WTC11 (cell line): ENCODE measurements around the gene DTNA. TPM values are rescaled to one million over a fixed set of nuclear protein-coding genes. Genes with fewer than 3 reads are reported as not detected.
"Not testable (repeated sequence)": the region's sequence is repeated elsewhere in the genome, so short reads cannot be mapped to it uniquely, and the experiment has no call there.

Experiments used
- ATAC-seq: fragments of 200-7000 bp; cut with Tn5 transposase; 2 replicates; pipeline ENCODE4 v1.10.0; 2021; ENCODE audit warnings: mild to moderate bottlenecking, moderate library complexity
- CTCF ChIA-PET: fragments of 300-600 bp; sonication (Branson Sonifier 250); formaldehyde crosslinking; loops from one replicate; lab custom pipeline; 2021; ENCODE audit warnings: antibody characterized with exemption; lab: Charles Lee
- POLR2A ChIA-PET: fragments of 350-600 bp; sonication (Branson Sonifier 250); formaldehyde crosslinking; loops from one replicate; lab custom pipeline; 2021; ENCODE audit warnings: antibody characterized with exemption; lab: Charles Lee
- DNase-seq: peaks from one replicate; pipeline ENCODE4 v3.0.0; 2021; ENCODE audit warnings: low spot score
- H3K27ac Mint-ChIP-seq: 2 replicates; pipeline ENCODE4 v1.8.0; 2021; ENCODE audit warnings: mixed read lengths
- H3K27me3 Mint-ChIP-seq: 2 replicates; pipeline ENCODE4 v1.8.0; 2021; ENCODE audit warnings: low read depth, mild to moderate bottlenecking, moderate library complexity, mixed read lengths
- H3K36me3 Mint-ChIP-seq: 2 replicates; pipeline ENCODE4 v1.8.0; 2021; ENCODE audit warnings: mixed read lengths
- H3K4me1 Mint-ChIP-seq: 2 replicates; pipeline ENCODE4 v1.8.0; 2022; ENCODE audit warnings: mixed read lengths
- H3K4me3 Mint-ChIP-seq: 2 replicates; pipeline ENCODE4 v1.8.0; 2021; ENCODE audit warnings: mild to moderate bottlenecking, moderate library complexity, mixed read lengths
- H3K9me3 Mint-ChIP-seq: 2 replicates; pipeline ENCODE4 v1.8.0; 2021; ENCODE audit warnings: mixed read lengths
- CREB1 ChIP-seq: sonication (generic); formaldehyde crosslinking; IDR thresholded peaks from 2 replicates; pipeline ENCODE4 v1.8.0; 2023; ENCODE audit warnings: mild to moderate bottlenecking, missing genetic modification reagents
- CREM ChIP-seq: sonication (generic); formaldehyde crosslinking; IDR thresholded peaks from 2 replicates; pipeline ENCODE4 v1.8.1; 2022; ENCODE audit warnings: mild to moderate bottlenecking, missing genetic modification reagents, moderate library complexity
- EMX1 ChIP-seq: fragments of 250-450 bp; sonication (Bioruptor Pico); IDR thresholded peaks from 2 replicates; pipeline ENCODE4 v1.8.0; 2021; ENCODE audit warnings: mild to moderate bottlenecking
- ESRRA ChIP-seq: sonication (generic); formaldehyde crosslinking; IDR thresholded peaks from 2 replicates; pipeline ENCODE4 v1.8.1; 2022; ENCODE audit warnings: mild to moderate bottlenecking, missing genetic modification reagents, borderline replicate concordance
- ETV6 ChIP-seq: sonication (generic); formaldehyde crosslinking; IDR thresholded peaks from 2 replicates; pipeline ENCODE4 v1.8.1; 2022; ENCODE audit warnings: mild to moderate bottlenecking, missing genetic modification reagents
- GRHL2 ChIP-seq: fragments of 250-450 bp; sonication (Bioruptor Pico); IDR thresholded peaks from 2 replicates; pipeline ENCODE4 v1.8.0; 2022; ENCODE audit warnings: mild to moderate bottlenecking, moderate library complexity; ENCODE audit not compliant: insufficient replicate concordance, severe bottlenecking
- IRF2 ChIP-seq: sonication (generic); formaldehyde crosslinking; IDR thresholded peaks from 2 replicates; pipeline ENCODE4 v1.8.0; 2022; ENCODE audit warnings: low read depth, missing genetic modification reagents, borderline replicate concordance
- KAT7 ChIP-seq: sonication (generic); formaldehyde crosslinking; IDR thresholded peaks from 2 replicates; pipeline ENCODE4 v1.8.1; 2023; ENCODE audit warnings: missing genetic modification reagents, mild to moderate bottlenecking, borderline replicate concordance
- MYBL2 ChIP-seq: sonication (generic); formaldehyde crosslinking; IDR thresholded peaks from 2 replicates; pipeline ENCODE4 v1.8.1; 2023; ENCODE audit warnings: mild to moderate bottlenecking, moderate library complexity, missing genetic modification reagents
- NFYB ChIP-seq: sonication (generic); formaldehyde crosslinking; conservative IDR thresholded peaks from 2 replicates; pipeline ENCODE4 v1.8.0; 2022; ENCODE audit warnings: low read depth, missing genetic modification reagents
- NR1H2 ChIP-seq: sonication (generic); formaldehyde crosslinking; IDR thresholded peaks from 2 replicates; pipeline ENCODE4 v1.9.0; 2021; ENCODE audit warnings: mild to moderate bottlenecking, moderate library complexity, missing genetic modification reagents
- NR2C2 ChIP-seq: sonication (generic); formaldehyde crosslinking; IDR thresholded peaks from 2 replicates; pipeline ENCODE4 v1.8.0; 2022; ENCODE audit warnings: mild to moderate bottlenecking, missing genetic modification reagents
- RELA ChIP-seq: sonication (generic); formaldehyde crosslinking; IDR thresholded peaks from 2 replicates; pipeline ENCODE4 v1.8.1; 2022; ENCODE audit warnings: missing genetic modification reagents, mild to moderate bottlenecking, borderline replicate concordance
- SOX15 ChIP-seq: fragments of 250-450 bp; sonication (Bioruptor Pico); IDR thresholded peaks from 2 replicates; pipeline ENCODE4 v1.9.0; 2021; ENCODE audit warnings: mild to moderate bottlenecking
- TEAD4 ChIP-seq: sonication (generic); formaldehyde crosslinking; IDR thresholded peaks from 2 replicates; pipeline ENCODE4 v1.8.0; 2022; ENCODE audit warnings: mild to moderate bottlenecking, missing genetic modification reagents
- ZBTB21 ChIP-seq: sonication (generic); formaldehyde crosslinking; IDR thresholded peaks from 2 replicates; pipeline ENCODE4 v1.8.1; 2023; ENCODE audit warnings: mild to moderate bottlenecking, missing genetic modification reagents, borderline replicate concordance
- ZNF121 ChIP-seq: sonication (generic); formaldehyde crosslinking; IDR thresholded peaks from 2 replicates; pipeline ENCODE4 v1.8.0; 2023; ENCODE audit warnings: missing genetic modification reagents
- ZNF317 ChIP-seq: sonication (generic); formaldehyde crosslinking; IDR thresholded peaks from 2 replicates; pipeline ENCODE4 v1.8.1; 2023; ENCODE audit warnings: low read depth, mild to moderate bottlenecking, moderate library complexity, missing genetic modification reagents, borderline replicate concordance
- ZNF396 ChIP-seq: fragments of 250-450 bp; sonication (Bioruptor Pico); IDR thresholded peaks from 2 replicates; pipeline ENCODE4 v1.8.0; 2021; ENCODE audit warnings: mild to moderate bottlenecking, moderate library complexity, borderline replicate concordance
- ZNF416 ChIP-seq: fragments of 250-450 bp; sonication (Bioruptor Pico); IDR thresholded peaks from 2 replicates; pipeline ENCODE4 v1.9.0; 2021; ENCODE audit warnings: mild to moderate bottlenecking, inconsistent platforms
- total RNA-seq: library from RNA; stranded (reverse); gene quantifications from 3 replicates; pipeline ENCODE4 v1.2.3, GENCODE V29; 2021
- TF ChIP-seq, protein P1 (sequence below): sonication (generic); formaldehyde crosslinking; IDR thresholded peaks from 2 replicates; pipeline ENCODE4 v1.8.1; 2022; ENCODE audit warnings: mild to moderate bottlenecking, moderate library complexity, missing genetic modification reagents
- TF ChIP-seq, protein P2 (sequence below): sonication (generic); formaldehyde crosslinking; IDR thresholded peaks from 2 replicates; pipeline ENCODE4 v1.8.1; 2023; ENCODE audit warnings: mild to moderate bottlenecking, missing genetic modification reagents
- TF ChIP-seq, protein P3 (sequence below): sonication (generic); formaldehyde crosslinking; IDR thresholded peaks from 2 replicates; pipeline ENCODE4 v1.8.1; 2022; ENCODE audit warnings: mild to moderate bottlenecking, missing genetic modification reagents, moderate library complexity, borderline replicate concordance
- TF ChIP-seq, protein P4 (sequence below): fragments of 250-450 bp; sonication (Bioruptor Pico); IDR thresholded peaks from 2 replicates; pipeline ENCODE4 v1.9.0; 2021; ENCODE audit warnings: mild to moderate bottlenecking

The DTNA gene
- total RNA-seq, 1 experiment from 2014 or later, result 16.1 TPM

DNA sequence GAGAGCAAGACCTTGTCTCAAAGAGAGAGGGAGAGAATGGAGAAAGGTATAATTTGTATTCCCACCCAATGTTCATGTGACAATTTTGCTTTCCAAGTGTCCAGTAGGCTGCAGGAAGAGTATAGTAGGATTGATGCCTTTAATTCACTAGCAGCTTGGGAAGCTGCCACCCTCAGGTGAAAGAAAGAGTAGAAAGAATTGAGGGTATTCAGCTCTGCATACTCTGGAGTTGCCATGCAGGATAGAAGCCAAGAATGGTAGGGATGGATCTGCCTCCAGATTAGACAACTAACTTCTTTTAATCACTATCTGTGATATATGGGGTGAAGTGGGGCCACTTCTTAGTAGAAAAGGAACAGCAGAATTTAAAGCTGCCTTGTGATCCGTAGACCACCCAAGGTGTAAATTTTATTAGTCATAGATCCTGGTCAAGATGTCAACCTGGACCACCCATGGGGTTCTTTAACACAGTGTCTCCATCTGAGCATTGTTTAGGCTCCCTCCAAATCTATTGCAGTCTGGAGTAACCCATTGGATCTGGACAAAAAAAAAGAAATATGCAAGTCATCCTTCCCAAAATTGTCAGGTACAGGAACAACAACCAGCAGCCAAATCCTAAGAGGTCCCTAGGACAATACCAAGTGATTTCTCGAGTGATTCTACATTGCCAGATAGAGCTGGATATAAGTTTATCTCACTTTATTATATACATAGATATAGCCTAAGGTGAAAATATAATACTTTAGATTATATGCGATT, 33.1 kb upstream of the DTNA start:
- no peak overlapping the region for H3K27ac Mint-ChIP-seq
- ATAC-seq, result peak; percentile 47
- peaks cover 1% of the 10 kb centered on the region for H3K36me3 Mint-ChIP-seq
- no peaks in the 10 kb centered on the region for H3K27me3 Mint-ChIP-seq
- no peak for TF ChIP-seq IRF2 (CRISPR knock-in tag)
- no peak for TF ChIP-seq ZBTB21 (CRISPR knock-in tag)
- TF ChIP-seq CREM (CRISPR knock-in tag), result no peak
- TF ChIP-seq NR1H2 (CRISPR knock-in tag), result no peak
- TF ChIP-seq CREB1 (CRISPR knock-in tag), result no peak
- TF ChIP-seq ETV6 (CRISPR knock-in tag), result no peak
- no peak for TF ChIP-seq GRHL2 (CRISPR knock-in tag)
- no peak for TF ChIP-seq SOX15
- TF ChIP-seq MYBL2 (CRISPR knock-in tag), result no peak
- TF ChIP-seq, protein P1, sequence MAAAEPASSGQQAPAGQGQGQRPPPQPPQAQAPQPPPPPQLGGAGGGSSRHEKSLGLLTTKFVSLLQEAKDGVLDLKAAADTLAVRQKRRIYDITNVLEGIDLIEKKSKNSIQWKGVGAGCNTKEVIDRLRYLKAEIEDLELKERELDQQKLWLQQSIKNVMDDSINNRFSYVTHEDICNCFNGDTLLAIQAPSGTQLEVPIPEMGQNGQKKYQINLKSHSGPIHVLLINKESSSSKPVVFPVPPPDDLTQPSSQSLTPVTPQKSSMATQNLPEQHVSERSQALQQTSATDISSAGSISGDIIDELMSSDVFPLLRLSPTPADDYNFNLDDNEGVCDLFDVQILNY (CRISPR knock-in tag), result no peak
- no peak for TF ChIP-seq NFYB (CRISPR knock-in tag)
- TF ChIP-seq NR2C2, result no peak
- no peak for TF ChIP-seq ZNF396 (CRISPR knock-in tag)
- TF ChIP-seq, protein P2, sequence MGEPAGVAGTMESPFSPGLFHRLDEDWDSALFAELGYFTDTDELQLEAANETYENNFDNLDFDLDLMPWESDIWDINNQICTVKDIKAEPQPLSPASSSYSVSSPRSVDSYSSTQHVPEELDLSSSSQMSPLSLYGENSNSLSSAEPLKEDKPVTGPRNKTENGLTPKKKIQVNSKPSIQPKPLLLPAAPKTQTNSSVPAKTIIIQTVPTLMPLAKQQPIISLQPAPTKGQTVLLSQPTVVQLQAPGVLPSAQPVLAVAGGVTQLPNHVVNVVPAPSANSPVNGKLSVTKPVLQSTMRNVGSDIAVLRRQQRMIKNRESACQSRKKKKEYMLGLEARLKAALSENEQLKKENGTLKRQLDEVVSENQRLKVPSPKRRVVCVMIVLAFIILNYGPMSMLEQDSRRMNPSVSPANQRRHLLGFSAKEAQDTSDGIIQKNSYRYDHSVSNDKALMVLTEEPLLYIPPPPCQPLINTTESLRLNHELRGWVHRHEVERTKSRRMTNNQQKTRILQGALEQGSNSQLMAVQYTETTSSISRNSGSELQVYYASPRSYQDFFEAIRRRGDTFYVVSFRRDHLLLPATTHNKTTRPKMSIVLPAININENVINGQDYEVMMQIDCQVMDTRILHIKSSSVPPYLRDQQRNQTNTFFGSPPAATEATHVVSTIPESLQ (CRISPR knock-in tag), result no peak
- no peak for TF ChIP-seq ZNF121
- TF ChIP-seq, protein P3, sequence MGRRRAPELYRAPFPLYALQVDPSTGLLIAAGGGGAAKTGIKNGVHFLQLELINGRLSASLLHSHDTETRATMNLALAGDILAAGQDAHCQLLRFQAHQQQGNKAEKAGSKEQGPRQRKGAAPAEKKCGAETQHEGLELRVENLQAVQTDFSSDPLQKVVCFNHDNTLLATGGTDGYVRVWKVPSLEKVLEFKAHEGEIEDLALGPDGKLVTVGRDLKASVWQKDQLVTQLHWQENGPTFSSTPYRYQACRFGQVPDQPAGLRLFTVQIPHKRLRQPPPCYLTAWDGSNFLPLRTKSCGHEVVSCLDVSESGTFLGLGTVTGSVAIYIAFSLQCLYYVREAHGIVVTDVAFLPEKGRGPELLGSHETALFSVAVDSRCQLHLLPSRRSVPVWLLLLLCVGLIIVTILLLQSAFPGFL, result no peak
- no peak overlapping the region for H3K4me3 Mint-ChIP-seq
- 0 out of 2 replicates have a peak, but pooled peaks cover 4% of the 10 kb centered on the region for H3K4me1 Mint-ChIP-seq
- DNase-seq, result no peak
- H3K9me3 Mint-ChIP-seq, result peaks cover 1% of the 10 kb centered on the region
- ChIA-PET POLR2A (no interaction called here), CTCF (interaction anchor here (4.9 kb wide), 1 partner anchor 15 kb away, joined by 27 read pairs; no protein-coding TSS in a partner anchor)

DNA sequence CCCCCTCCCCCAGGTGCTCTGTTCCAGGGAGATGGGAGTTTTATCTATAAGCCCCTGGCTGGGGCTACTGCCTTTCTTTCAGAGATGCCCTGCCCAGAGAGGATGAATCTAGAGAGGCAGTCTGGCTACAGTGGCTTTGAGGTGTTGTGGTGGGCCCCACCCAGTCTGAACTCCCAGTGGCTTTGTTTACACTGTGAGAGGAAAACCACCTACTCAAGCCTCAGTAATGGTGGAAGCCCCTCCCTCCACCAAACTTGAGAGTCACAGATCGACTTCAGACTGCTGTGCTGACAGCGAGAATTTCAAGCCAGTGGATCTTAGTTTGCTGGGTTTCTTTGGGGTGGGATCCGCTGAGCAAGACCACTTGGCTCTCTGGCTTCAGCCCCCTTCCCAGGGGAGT, 20.3 kb upstream of the DTNA start:
- DNase-seq, CTCF ChIA-PET, H3K27me3 Mint-ChIP-seq, H3K4me3 Mint-ChIP-seq, H3K27ac Mint-ChIP-seq, POLR2A ChIA-PET, ATAC-seq, H3K36me3 Mint-ChIP-seq: not testable (repeated sequence)
- Mint-ChIP-seq H3K4me1 (peaks cover 23% of the 10 kb centered on the region), H3K9me3 (peaks cover 26% of the 10 kb centered on the region)

DNA sequence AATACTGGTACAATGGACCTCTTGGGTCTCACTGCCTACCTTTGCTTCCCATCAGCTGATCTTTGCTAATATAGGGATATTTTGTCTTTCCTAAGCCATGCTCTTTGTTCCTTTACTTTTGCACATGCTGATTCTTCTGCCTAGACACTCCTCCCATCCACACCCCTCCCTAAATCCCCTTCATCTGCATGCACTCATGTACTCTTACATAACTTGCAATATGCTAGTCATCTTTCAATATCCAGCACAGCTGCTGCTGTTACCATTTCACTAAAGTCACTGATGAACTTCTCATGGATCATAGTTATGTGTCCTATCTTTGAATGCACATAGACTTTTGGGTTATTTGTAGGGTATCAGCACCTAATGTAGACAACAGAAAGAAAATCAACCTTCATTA, 18.5 kb upstream of the DTNA start:
- Mint-ChIP-seq H3K27me3 (no peaks in the 10 kb centered on the region), H3K9me3 (peaks cover 21% of the 10 kb centered on the region), H3K4me1 (peaks cover 31% of the 10 kb centered on the region), H3K36me3 (peaks cover 6% of the 10 kb centered on the region), H3K27ac (no peak overlapping the region), H3K4me3 (no peak overlapping the region)
- ATAC-seq (no peak), DNase-seq (no peak)
- CTCF ChIA-PET, result interaction anchor here (1.2 to 1.5 kb wide), 2 partner anchors 30 to 118 kb away, joined by 3 to 4 read pairs; no protein-coding TSS in a partner anchor
- POLR2A ChIA-PET, result no interaction called here
- TF ChIP-seq ZNF416 (CRISPR knock-in tag), result no peak
- TF ChIP-seq EMX1, result no peak
- TF ChIP-seq CREM (CRISPR knock-in tag), result no peak
- TF ChIP-seq, protein P4, sequence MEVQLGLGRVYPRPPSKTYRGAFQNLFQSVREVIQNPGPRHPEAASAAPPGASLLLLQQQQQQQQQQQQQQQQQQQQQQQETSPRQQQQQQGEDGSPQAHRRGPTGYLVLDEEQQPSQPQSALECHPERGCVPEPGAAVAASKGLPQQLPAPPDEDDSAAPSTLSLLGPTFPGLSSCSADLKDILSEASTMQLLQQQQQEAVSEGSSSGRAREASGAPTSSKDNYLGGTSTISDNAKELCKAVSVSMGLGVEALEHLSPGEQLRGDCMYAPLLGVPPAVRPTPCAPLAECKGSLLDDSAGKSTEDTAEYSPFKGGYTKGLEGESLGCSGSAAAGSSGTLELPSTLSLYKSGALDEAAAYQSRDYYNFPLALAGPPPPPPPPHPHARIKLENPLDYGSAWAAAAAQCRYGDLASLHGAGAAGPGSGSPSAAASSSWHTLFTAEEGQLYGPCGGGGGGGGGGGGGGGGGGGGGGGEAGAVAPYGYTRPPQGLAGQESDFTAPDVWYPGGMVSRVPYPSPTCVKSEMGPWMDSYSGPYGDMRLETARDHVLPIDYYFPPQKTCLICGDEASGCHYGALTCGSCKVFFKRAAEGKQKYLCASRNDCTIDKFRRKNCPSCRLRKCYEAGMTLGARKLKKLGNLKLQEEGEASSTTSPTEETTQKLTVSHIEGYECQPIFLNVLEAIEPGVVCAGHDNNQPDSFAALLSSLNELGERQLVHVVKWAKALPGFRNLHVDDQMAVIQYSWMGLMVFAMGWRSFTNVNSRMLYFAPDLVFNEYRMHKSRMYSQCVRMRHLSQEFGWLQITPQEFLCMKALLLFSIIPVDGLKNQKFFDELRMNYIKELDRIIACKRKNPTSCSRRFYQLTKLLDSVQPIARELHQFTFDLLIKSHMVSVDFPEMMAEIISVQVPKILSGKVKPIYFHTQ, result no peak
- TF ChIP-seq TEAD4 (CRISPR knock-in tag), result no peak
- no peak for TF ChIP-seq ESRRA (CRISPR knock-in tag)
- no peak for TF ChIP-seq ZNF317 (CRISPR knock-in tag)
- TF ChIP-seq RELA (CRISPR knock-in tag), result no peak
- no peak for TF ChIP-seq KAT7 (CRISPR knock-in tag)
